HEK293 (cell line): ENCODE data around the gene AK8.

Source experiments
- CTCF ChIA-PET: fragments of 350-600 bp; formaldehyde crosslinking; extraction: SDS; loops from one replicate; lab custom pipeline; 2021; ENCODE audit warnings: antibody characterized with exemption; lab: Yijun Ruan, JAX
- POLR2A ChIA-PET: fragments of 300-600 bp; formaldehyde crosslinking; extraction: SDS; loops from one replicate; lab custom pipeline; 2020; ENCODE audit warnings: antibody characterized with exemption, inconsistent platforms; lab: Yijun Ruan, JAX
- H3K27ac ChIP-seq: fragments of 200-500 bp; sonication (Bioruptor generic); 2 replicates; pipeline ENCODE4 v1.5.1; 2014; ENCODE audit warnings: low read depth, low read length, control low read depth, inconsistent platforms; ENCODE audit errors: extremely low read depth
- H3K36me3 ChIP-seq, 2 experiments: fragments of 200-500 bp in 1 of 2; sonication (Bioruptor generic) in 1 of 2; 1 replicate in 1 of 2; 2 replicates in 1 of 2; pipeline ENCODE4 v1.5.1; 2014 to 2017; ENCODE audit warnings: inconsistent platforms in 2 of 2, low read length in 2 of 2; ENCODE audit not compliant: control insufficient read depth in 2 of 2, insufficient read depth in 1 of 2
- H3K4me1 ChIP-seq: fragments of 200-500 bp; sonication (Bioruptor generic); 2 replicates; pipeline ENCODE4 v1.5.1; 2014; ENCODE audit warnings: mild to moderate bottlenecking, low read length, inconsistent platforms; ENCODE audit not compliant: control insufficient read depth, insufficient read depth
- H3K4me3 ChIP-seq: 2 replicates; pipeline ENCODE4 v1.5.1; 2011; ENCODE audit warnings: low read depth, mild to moderate bottlenecking, control low read depth, low read length, moderate library complexity
- H3K9me3 ChIP-seq: fragments of 200-500 bp; sonication (Bioruptor generic); 2 replicates; pipeline ENCODE4 v1.5.1; 2014; ENCODE audit warnings: low read depth, low read length, inconsistent platforms; ENCODE audit not compliant: control insufficient read depth, insufficient read depth
- HIC1 ChIP-seq: fragments of 450-650 bp; formaldehyde crosslinking; IDR thresholded peaks from 2 replicates; pipeline ENCODE4 v1.5.1; 2016; ENCODE audit warnings: missing biosample characterization, missing genetic modification characterization
- OSR2 ChIP-seq: fragments of 450-650 bp; formaldehyde crosslinking; IDR thresholded peaks from 2 replicates; pipeline ENCODE4 v1.5.1; 2016; ENCODE audit warnings: missing biosample characterization, missing genetic modification characterization
- PBX3 ChIP-seq: sonication (generic); formaldehyde crosslinking; IDR thresholded peaks from 2 replicates; pipeline ENCODE4 v1.8.1; 2022; ENCODE audit warnings: mild to moderate bottlenecking, moderate library complexity, missing genetic modification reagents
- REPIN1 ChIP-seq: fragments of 450-650 bp; formaldehyde crosslinking; IDR thresholded peaks from 2 replicates; pipeline ENCODE4 v1.5.1; 2017; ENCODE audit warnings: missing biosample characterization, missing genetic modification characterization, low read depth
- SALL2 ChIP-seq: fragments of 450-650 bp; formaldehyde crosslinking; IDR thresholded peaks from 2 replicates; pipeline ENCODE4 v1.5.0; 2017; ENCODE audit warnings: missing biosample characterization, mild to moderate bottlenecking, missing genetic modification characterization, borderline replicate concordance
- SCRT2 ChIP-seq: fragments of 450-650 bp; formaldehyde crosslinking; IDR thresholded peaks from 2 replicates; pipeline ENCODE4 v1.5.1; 2016; ENCODE audit warnings: missing biosample characterization, missing genetic modification characterization
- ZBTB20 ChIP-seq: fragments of 450-650 bp; formaldehyde crosslinking; IDR thresholded peaks from 2 replicates; pipeline ENCODE4 v1.5.1; 2016; ENCODE audit warnings: missing biosample characterization, missing genetic modification characterization
- ZBTB48 ChIP-seq: fragments of 450-650 bp; formaldehyde crosslinking; IDR thresholded peaks from 2 replicates; pipeline ENCODE4 v1.5.1; 2016; ENCODE audit warnings: missing biosample characterization, missing genetic modification characterization
- ZBTB6 ChIP-seq: fragments of 450-650 bp; formaldehyde crosslinking; IDR thresholded peaks from 2 replicates; pipeline ENCODE4 v1.5.1; 2017; ENCODE audit warnings: missing biosample characterization, missing genetic modification characterization
- ZNF112 ChIP-seq: fragments of 450-650 bp; formaldehyde crosslinking; IDR thresholded peaks from 2 replicates; pipeline ENCODE4 v1.5.0; 2017; ENCODE audit warnings: missing biosample characterization, missing genetic modification characterization
- ZNF155 ChIP-seq: fragments of 450-650 bp; formaldehyde crosslinking; IDR thresholded peaks from 2 replicates; pipeline ENCODE4 v1.5.1; 2016; ENCODE audit warnings: missing biosample characterization, missing genetic modification characterization
- ZNF169 ChIP-seq: fragments of 450-650 bp; formaldehyde crosslinking; IDR thresholded peaks from 2 replicates; pipeline ENCODE4 v1.5.1; 2016; ENCODE audit warnings: missing biosample characterization, missing genetic modification characterization
- ZNF2 ChIP-seq: fragments of 450-650 bp; formaldehyde crosslinking; IDR thresholded peaks from 2 replicates; pipeline ENCODE4 v1.5.1; 2016; ENCODE audit warnings: missing biosample characterization, missing genetic modification characterization
- ZNF239 ChIP-seq: fragments of 450-650 bp; formaldehyde crosslinking; IDR thresholded peaks from 2 replicates; pipeline ENCODE4 v1.5.1; 2016; ENCODE audit warnings: missing biosample characterization, missing genetic modification characterization
- ZNF529 ChIP-seq: fragments of 450-650 bp; formaldehyde crosslinking; IDR thresholded peaks from 2 replicates; pipeline ENCODE4 v1.5.1; 2017; ENCODE audit warnings: missing genetic modification characterization, missing biosample characterization; ENCODE audit not compliant: insufficient replicate concordance
- ZNF549 ChIP-seq: fragments of 450-650 bp; IDR thresholded peaks from 2 replicates; pipeline ENCODE4 v1.5.1; 2018; ENCODE audit warnings: missing biosample characterization, missing genetic modification characterization, mild to moderate bottlenecking, inconsistent platforms, moderate library complexity
- ZNF580 ChIP-seq: fragments of 450-650 bp; formaldehyde crosslinking; IDR thresholded peaks from 2 replicates; pipeline ENCODE4 v1.5.1; 2016; ENCODE audit warnings: missing biosample characterization, missing genetic modification characterization
- ZNF623 ChIP-seq: fragments of 450-650 bp; formaldehyde crosslinking; IDR thresholded peaks from 2 replicates; pipeline ENCODE4 v1.5.1; 2016; ENCODE audit warnings: missing biosample characterization, missing genetic modification characterization
- ZNF624 ChIP-seq: fragments of 450-650 bp; formaldehyde crosslinking; IDR thresholded peaks from 2 replicates; pipeline ENCODE4 v1.5.1; 2017; ENCODE audit warnings: missing biosample characterization, missing genetic modification characterization
- ZNF654 ChIP-seq: fragments of 450-650 bp; formaldehyde crosslinking; IDR thresholded peaks from 2 replicates; pipeline ENCODE4 v1.5.1; 2016; ENCODE audit warnings: low read depth, missing biosample characterization, missing genetic modification characterization
- ZNF664 ChIP-seq: fragments of 450-650 bp; formaldehyde crosslinking; IDR thresholded peaks from 2 replicates; pipeline ENCODE4 v1.5.1; 2016; ENCODE audit warnings: missing biosample characterization, missing genetic modification characterization
- ZNF677 ChIP-seq: fragments of 450-650 bp; IDR thresholded peaks from 2 replicates; pipeline ENCODE4 v1.5.0; 2018; ENCODE audit warnings: missing biosample characterization, mild to moderate bottlenecking, missing genetic modification characterization, moderate library complexity
- ZNF76 ChIP-seq: fragments of 450-650 bp; formaldehyde crosslinking; IDR thresholded peaks from 2 replicates; pipeline ENCODE4; 2016; ENCODE audit warnings: low read depth, missing biosample characterization, missing genetic modification characterization, borderline replicate concordance
- ZNF776 ChIP-seq: fragments of 450-650 bp; formaldehyde crosslinking; IDR thresholded peaks from 2 replicates; pipeline ENCODE4 v1.5.0; 2017; ENCODE audit warnings: missing biosample characterization, missing genetic modification characterization, borderline replicate concordance

Gene AK8

GRCh38 chr9:132810314-132810713 lies 67.8 kb downstream of the AK8 start:
- POLR2A ChIA-PET, result no interaction called here
- no peak overlapping the region for H3K27ac ChIP-seq
- TF ChIP-seq SCRT2 (tag by site-specific recombination), result no peak
- no peak for TF ChIP-seq ZNF664 (tag by site-specific recombination)
- TF ChIP-seq ZBTB48, result no peak
- no peak for TF ChIP-seq PBX3 (CRISPR knock-in tag)
- no peaks in the 10 kb centered on the region for H3K4me1 ChIP-seq
- no peak overlapping the region for H3K4me3 ChIP-seq
- no peaks in the 10 kb centered on the region for H3K9me3 ChIP-seq
- H3K36me3 ChIP-seq, result no peaks in the 10 kb centered on the region
- CTCF ChIA-PET, result no interaction called here

- POLR2A ChIA-PET, result no interaction called here
- Histone ChIP-seq H3K36me3 (no peaks in the 10 kb centered on the region), H3K9me3 (no peaks in the 10 kb centered on the region), H3K4me3 (no peak overlapping the region), H3K4me1 (no peaks in the 10 kb centered on the region), H3K27ac (no peak overlapping the region)
- CTCF ChIA-PET, result interaction anchor here (2.2 kb wide), 1 partner anchor 10 kb away, joined by 8 read pairs; no protein-coding TSS in a partner anchor
- no peak for TF ChIP-seq ZNF624 (tag by site-specific recombination)
- TF ChIP-seq OSR2, result no peak
- no peak for TF ChIP-seq ZNF549 (tag by site-specific recombination)
- no peak for TF ChIP-seq SALL2 (tag by site-specific recombination)
- TF ChIP-seq ZNF529 (tag by site-specific recombination), result no peak
- no peak for TF ChIP-seq ZNF2 (tag by site-specific recombination)
- no peak for TF ChIP-seq ZBTB6
- TF ChIP-seq ZNF169 (tag by site-specific recombination), result no peak
- TF ChIP-seq ZNF155 (tag by site-specific recombination), result no peak
- TF ChIP-seq ZNF776 (tag by site-specific recombination), result no peak
- TF ChIP-seq REPIN1 (tag by site-specific recombination), result no peak
- no peak for TF ChIP-seq ZNF623 (tag by site-specific recombination)
- no peak for TF ChIP-seq ZNF580 (tag by site-specific recombination)
- TF ChIP-seq HIC1 (tag by site-specific recombination), result no peak
- TF ChIP-seq ZNF677 (tag by site-specific recombination), result no peak
- no peak for TF ChIP-seq ZNF654 (tag by site-specific recombination)
- no peak for TF ChIP-seq ZNF239 (tag by site-specific recombination)
- no peak for TF ChIP-seq ZBTB20 (tag by site-specific recombination)
- no peak for TF ChIP-seq ZNF76 (tag by site-specific recombination)
- TF ChIP-seq ZNF112, result no peak
Observed at GRCh38 chr9:132809677-132810271, 68.3 kb downstream of the AK8 start.
